Measurements from ENCODE around the gene MAP3K2.

MAP3K2 gene

DNA sequence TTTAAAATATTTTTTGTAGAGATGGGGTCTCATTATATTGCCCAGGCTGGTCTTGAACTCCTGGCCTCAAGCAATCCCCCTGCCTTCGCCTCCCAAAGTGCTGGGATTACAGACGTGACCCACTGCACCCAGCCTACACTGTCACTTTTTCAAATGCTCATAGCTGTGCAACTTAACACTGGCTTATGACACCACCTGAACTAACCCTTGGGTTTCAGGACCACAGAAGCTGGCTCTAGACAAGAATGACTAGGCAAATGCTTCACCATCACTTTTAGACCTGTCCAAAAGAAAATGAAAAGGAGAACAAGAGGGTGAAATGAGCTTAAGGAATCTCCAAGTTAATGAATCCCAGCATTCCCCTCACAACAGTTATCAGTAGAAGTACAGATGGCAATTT, 107.1 kb downstream of the MAP3K2 start:
- no peak for DNase-seq

DNA sequence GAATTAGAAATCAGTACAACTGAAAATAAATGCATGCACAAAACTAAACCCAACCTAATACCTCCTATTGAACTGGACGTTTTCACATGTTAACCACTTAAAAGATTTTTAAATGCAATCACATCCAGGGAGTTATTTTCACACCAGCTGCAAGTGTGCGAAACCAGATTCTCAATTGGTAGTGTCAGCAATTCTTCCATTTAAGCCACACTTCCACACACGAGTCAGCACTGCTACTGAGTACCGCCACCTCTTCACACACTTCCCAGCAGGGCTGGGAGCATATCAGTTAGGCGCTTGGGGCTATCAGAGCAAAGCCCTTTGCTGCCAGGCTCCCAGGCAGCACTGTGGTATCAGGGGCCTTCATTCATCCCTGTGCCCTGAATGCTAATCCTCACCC, 108.0 kb downstream of the MAP3K2 start:
- no peak for DNase-seq

DNA sequence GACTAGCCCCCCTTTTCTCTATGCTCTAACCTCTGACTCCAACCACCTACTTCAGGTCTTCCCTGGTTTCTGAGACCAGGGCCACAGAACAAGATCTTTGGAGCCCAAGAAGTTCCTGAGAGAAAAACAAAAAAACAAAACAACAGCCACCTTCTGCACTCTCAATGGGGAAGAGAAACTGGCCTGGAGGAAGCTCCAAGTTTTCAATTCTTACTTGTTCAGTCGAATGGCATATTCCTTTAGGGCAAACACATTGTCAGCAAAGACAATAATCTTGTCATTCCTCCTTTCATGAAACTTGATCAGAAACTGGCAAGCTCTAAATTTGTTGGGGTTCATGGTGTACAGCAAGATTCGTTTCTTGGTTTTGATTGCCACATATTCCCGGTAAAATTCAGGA, 108.8 kb downstream of the MAP3K2 start:
- no peak for DNase-seq

DNA sequence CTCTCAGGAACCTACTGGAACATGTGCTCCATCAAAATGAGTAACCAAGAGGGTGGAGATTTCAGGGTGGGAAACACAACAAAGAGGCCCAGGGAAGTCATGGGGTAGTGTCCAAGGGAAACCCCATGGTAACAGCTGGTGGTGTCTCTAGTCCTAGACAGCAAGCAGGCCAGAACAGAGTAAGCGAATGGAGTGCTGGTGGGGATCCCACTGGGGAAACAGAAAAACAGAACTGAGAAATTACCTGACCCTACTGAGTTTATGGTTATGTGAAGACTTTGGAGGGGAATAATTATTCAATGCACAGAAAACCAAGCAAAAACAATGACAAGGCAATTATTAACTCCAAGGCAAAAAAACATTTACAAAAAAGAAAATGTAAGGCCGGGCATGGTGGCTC, 110.7 kb downstream of the MAP3K2 start:
- no peak for DNase-seq

GRCh38 chr2:127275789-127276188, 112.0 kb downstream of the MAP3K2 start:
- DNase-seq: no peak

DNA sequence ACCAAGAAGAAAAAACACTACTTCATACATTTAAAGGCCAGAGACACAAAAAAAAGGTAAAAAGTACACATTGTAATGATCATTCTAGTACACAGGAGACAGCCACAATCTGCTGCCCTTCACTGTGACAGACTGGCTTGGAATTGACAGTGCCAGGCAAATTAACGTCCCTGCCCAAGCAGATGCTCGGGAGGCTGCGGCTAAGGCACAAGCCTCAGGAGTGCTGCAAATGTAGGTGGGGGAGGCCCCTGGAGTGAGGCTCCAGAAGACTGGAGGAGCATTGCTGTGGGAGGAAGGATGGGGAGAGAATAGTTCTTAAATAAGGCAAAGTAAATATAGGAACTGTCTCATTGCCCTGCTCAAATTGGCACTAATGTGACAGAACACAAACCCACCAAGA, 112.4 kb downstream of the MAP3K2 start:
- DNase-seq: no peak

DNA sequence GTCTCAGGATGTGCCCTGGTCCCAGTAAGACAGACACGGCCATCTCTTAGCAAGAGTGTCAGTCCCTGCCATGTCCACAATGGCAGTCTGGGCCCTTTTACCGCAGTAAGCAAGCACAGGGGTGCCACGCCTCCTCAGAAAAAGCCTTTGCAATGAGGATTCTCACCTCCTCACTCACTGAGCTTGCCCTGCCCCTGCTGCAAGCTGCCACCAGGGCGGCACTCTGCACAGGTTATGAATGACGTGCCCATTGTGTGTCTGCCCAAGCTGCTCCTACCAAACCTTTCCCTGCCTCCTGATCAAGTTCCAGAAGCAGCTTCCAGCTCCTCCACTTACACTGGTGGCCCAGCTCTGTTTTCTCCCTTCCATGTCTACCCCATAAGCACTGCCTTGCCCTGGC, 117.1 kb downstream of the MAP3K2 start:
- no peak for DNase-seq

GRCh38 chr2:127261804-127262406, 125.9 kb downstream of the MAP3K2 start:
- no peak for DNase-seq

DNA sequence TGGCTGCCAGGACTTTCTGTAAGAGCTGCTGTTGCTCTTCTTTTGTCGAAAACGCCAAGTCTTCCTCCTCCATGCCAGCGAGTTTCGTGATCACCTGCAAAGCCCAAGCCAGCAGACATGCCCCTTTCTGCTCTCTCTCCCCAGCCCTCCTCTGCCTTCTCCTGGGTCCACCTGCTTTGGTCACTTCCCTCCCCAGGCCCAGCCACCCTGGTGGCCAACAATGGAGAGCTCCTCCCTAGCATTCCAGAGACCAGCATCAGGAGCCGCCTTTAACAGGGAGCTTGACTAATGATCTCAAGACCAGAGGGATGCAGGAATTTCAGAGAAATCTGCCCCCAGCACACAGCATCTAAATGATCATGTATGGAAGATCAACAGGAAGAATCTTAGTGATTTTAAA, 128.4 kb downstream of the MAP3K2 start:
- DNase-seq: no peak

DNA sequence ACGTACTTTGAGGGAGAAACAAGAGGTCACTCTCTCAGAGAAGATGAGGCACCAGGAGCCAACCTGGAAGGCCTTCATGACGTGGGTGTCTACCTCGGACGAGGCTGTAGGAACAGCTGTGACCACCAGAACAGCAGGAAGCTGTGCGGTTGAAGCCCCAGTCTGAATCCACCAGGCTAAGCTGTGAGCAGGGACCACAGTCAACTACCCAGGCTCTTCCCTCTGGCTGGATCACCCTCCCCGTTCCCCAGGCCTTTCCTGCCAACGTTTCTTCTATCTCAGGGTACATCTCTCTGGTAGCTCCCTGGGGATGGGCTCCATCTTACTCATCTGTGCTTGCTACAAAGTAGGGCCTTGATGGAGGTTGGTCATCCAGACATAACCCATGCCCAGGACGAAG, 130.9 kb downstream of the MAP3K2 start:
- DNase-seq: no peak

GRCh38 chr2:127256381-127256780, 131.4 kb downstream of the MAP3K2 start:
- DNase-seq: no peak

DNA sequence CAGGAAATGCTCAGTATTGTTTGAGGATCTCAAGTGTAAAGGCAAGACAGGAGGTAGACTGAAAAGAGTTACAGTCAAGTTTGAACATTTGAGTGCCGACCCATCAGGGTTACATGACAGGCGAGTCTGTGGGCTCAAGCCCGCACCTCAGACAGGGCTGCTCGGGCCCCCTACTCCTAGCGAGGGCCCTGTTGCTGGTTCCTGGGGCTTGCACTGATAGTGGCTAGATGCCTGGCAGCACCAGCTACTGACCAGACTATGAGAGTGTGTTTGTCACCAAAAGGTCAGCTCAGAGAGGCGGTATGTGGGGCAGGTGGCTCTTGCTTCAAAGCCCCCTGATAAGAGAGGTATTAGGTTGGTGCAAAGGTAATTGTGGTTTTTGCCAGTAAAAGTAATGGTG, 132.1 kb downstream of the MAP3K2 start:
- DNase-seq: no peak

DNA sequence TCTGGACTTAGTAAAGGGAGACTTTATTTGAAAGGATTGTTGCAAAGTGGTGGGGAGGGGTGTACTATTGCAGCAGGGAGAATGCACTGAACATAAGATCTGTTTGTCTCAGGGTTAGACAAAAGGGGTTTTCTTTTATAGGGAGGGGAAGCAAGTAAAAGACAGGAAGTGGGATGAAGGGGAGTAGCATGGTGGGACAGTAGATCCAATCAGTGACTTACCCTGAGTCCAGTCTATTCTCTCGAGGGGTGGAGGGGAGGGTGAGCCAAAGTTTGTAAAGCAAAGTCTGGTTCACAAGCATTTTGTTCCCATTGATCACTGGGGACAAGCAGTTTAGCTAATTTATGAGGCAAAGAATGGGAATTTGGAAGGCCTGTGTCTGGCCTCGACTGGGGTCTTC, 132.6 kb downstream of the MAP3K2 start:
- DNase-seq: no peak

DNA sequence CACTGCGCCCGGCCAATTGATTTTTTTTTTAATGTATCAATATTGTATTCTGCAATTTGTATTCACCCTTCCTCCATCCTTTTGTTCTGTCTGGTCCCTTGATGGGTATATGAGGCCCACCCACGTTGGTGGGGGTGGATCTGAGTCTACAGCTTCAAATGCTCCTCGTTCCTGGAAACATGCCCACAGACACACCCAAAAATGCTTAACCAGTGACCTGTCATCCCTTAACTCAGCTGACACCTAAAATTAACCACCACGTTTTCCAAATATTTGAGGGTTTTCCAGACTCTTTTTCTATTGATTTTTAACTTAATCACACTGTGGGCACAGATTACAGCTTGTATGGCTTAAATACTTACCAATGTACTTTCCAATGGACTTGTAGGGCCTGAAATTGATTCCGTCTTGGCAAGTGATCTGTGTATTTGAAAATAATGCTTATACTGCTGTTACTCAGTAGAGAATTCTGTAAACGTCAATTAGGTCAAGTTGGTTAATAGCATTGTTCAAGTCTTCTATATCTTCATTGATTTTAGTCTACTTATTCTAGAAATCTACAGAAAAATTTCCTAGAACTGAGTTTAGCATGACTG, 133.3 kb downstream of the MAP3K2 start:
- DNase-seq: peak; percentile 42

Measured in NCI-H226 (cell line).